ENCODE data around the gene ACO2. TPM values are rescaled to one million over a fixed set of nuclear protein-coding genes. Genes with fewer than 3 reads are reported as not detected.
"Not testable (repeated sequence)": the region's sequence is repeated elsewhere in the genome, so short reads cannot be mapped to it uniquely, and the experiment has no call there.

The ACO2 gene
- total RNA-seq, 1 donor: 41.6 TPM

- no peaks in the 10 kb centered on the region for H3K4me1 ChIP-seq (ENCODE audit: insufficient read depth, low read length)
- H3K9me3 ChIP-seq (ENCODE audit: low read depth, low read length): no peaks in the 10 kb centered on the region
- H3K4me3 ChIP-seq (ENCODE audit: low read length): no peak overlapping the region
- H3K27me3 ChIP-seq (ENCODE audit: insufficient read depth, low read length): no peaks in the 10 kb centered on the region
Measured at GRCh38 chr22:41551877-41552582, 83.1 kb downstream of the ACO2 start.

- Histone ChIP-seq H3K4me3 (ENCODE audit: low read length) (no peak overlapping the region), H3K27me3 (ENCODE audit: insufficient read depth, low read length) (no peaks in the 10 kb centered on the region), H3K4me1 (ENCODE audit: insufficient read depth, low read length) (no peaks in the 10 kb centered on the region), H3K9me3 (ENCODE audit: low read depth, low read length) (no peaks in the 10 kb centered on the region)
Measured at GRCh38 chr22:41555325-41555982, 86.5 kb downstream of the ACO2 start.

GRCh38 chr22:41556561-41556960 lies 87.6 kb downstream of the ACO2 start:
- Histone ChIP-seq H3K27me3 (ENCODE audit: insufficient read depth, low read length) (no peaks in the 10 kb centered on the region), H3K4me1 (ENCODE audit: insufficient read depth, low read length) (no peaks in the 10 kb centered on the region), H3K9me3 (ENCODE audit: low read depth, low read length) (no peaks in the 10 kb centered on the region), H3K4me3 (ENCODE audit: low read length) (no peak overlapping the region)

DNA sequence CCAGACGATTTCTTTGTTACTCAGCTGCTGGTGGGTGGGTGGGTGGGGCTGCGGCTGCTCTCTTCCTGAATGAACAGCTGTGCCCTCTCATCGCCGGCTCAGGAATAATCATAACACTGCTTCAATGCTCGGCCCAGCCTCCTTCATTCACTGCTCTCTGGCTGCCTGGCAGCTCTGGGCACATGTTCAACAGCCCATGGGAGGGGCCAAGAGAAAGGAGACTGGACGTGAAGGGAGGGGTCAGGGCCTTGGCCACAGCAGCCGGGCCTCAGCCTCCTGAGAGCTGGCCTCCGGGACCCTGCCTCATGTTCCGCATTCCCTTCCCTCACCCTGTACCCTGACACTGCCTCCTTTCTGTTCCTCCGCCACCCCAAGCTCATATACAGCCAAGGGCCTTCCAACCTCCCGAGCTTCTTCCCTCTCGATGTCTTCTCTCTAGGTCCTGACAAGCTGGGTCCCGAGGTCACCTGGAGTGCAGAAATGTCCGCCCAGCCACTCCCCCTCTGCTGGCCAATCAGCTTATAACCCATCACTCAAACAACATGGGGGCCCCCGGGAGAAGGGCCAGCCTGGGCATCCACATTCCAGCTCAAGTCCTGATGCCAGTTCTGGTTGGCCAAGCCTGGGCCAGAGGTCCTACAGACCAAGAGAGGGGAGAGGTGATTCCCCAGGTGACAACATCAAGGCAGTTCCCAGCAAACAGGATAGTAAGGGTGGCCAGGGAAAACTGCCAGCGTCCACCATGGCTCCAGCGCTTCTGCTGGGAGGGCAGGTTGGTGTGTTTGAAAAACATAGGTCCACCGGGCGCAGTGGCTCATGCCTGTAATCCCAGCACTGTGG lies 88.7 kb downstream of the ACO2 start:
- H3K4me3 ChIP-seq (ENCODE audit: low read length): no peak overlapping the region
- H3K9me3 ChIP-seq (ENCODE audit: low read depth, low read length): no peaks in the 10 kb centered on the region
- H3K27me3 ChIP-seq (ENCODE audit: insufficient read depth, low read length): no peaks in the 10 kb centered on the region
- H3K4me1 ChIP-seq (ENCODE audit: insufficient read depth, low read length): no peaks in the 10 kb centered on the region

GRCh38 chr22:41558241-41558630 lies 89.3 kb downstream of the ACO2 start:
- H3K4me1 ChIP-seq (ENCODE audit: insufficient read depth, low read length); H3K27me3 ChIP-seq (ENCODE audit: insufficient read depth, low read length); H3K4me3 ChIP-seq (ENCODE audit: low read length); H3K9me3 ChIP-seq (ENCODE audit: low read depth, low read length): not testable (repeated sequence)

GRCh38 chr22:41560095-41560471 lies 91.2 kb downstream of the ACO2 start:
- Histone ChIP-seq H3K4me3 (ENCODE audit: low read length) (no peak overlapping the region), H3K9me3 (ENCODE audit: low read depth, low read length) (no peaks in the 10 kb centered on the region)

GRCh38 chr22:41561335-41561734 lies 92.4 kb downstream of the ACO2 start:
- H3K9me3 ChIP-seq (ENCODE audit: low read depth, low read length): no peaks in the 10 kb centered on the region
- no peaks in the 10 kb centered on the region for H3K4me1 ChIP-seq (ENCODE audit: insufficient read depth, low read length)
- no peak overlapping the region for H3K4me3 ChIP-seq (ENCODE audit: low read length)
- no peaks in the 10 kb centered on the region for H3K27me3 ChIP-seq (ENCODE audit: insufficient read depth, low read length)

More at GRCh38 chr22:41560095-41560471, 91.2 kb downstream of the ACO2 start:
- H3K27me3 ChIP-seq (ENCODE audit: insufficient read depth, low read length): no peaks in the 10 kb centered on the region
- no peaks in the 10 kb centered on the region for H3K4me1 ChIP-seq (ENCODE audit: insufficient read depth, low read length)

DNA sequence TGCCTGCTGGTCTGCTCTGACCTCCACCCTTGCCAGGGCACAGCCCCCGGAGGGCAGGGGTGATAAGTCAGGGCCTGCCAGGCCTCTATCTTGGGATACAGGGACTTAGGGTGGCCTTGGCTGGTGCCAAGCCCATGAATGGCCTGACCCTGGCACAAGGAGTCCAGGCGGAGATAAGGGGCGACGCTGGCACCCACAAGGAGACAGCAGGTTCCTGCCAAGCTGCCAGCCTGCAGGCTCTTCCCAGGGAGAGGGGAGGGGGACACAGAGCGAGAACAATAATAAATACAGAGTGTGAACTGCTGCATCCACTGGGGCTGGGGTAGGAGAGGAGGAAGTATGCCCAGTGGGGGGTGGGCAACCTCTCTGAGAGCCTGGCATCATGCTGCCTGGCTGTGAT lies 92.9 kb downstream of the ACO2 start:
- Histone ChIP-seq H3K27me3 (ENCODE audit: insufficient read depth, low read length) (no peaks in the 10 kb centered on the region), H3K4me3 (ENCODE audit: low read length) (no peak overlapping the region), H3K9me3 (ENCODE audit: low read depth, low read length) (no peaks in the 10 kb centered on the region), H3K4me1 (ENCODE audit: insufficient read depth, low read length) (no peaks in the 10 kb centered on the region)

DNA sequence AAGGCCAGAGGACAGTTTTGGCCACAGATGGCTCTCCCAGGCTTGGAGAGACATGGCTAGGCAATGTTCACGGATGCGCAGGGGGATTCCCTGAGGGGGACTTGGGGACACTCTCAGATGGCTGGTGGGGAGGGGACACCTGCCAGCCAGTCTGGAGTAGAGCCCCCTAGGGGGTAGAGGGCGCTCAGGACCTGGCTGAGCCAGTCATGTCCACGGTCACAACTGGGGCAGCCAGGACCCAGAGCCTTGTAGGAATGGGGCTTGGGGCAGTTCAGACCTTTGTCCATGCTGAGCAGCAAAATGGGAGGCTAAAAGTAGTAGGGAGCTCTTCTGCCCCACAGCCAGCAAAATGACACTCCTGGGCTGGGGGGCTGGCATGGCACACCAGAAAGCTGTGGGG lies 93.5 kb downstream of the ACO2 start:
- H3K27me3 ChIP-seq (ENCODE audit: insufficient read depth, low read length): no peaks in the 10 kb centered on the region
- no peaks in the 10 kb centered on the region for H3K9me3 ChIP-seq (ENCODE audit: low read depth, low read length)
- no peaks in the 10 kb centered on the region for H3K4me1 ChIP-seq (ENCODE audit: insufficient read depth, low read length)
- H3K4me3 ChIP-seq (ENCODE audit: low read length): no peak overlapping the region

DNA sequence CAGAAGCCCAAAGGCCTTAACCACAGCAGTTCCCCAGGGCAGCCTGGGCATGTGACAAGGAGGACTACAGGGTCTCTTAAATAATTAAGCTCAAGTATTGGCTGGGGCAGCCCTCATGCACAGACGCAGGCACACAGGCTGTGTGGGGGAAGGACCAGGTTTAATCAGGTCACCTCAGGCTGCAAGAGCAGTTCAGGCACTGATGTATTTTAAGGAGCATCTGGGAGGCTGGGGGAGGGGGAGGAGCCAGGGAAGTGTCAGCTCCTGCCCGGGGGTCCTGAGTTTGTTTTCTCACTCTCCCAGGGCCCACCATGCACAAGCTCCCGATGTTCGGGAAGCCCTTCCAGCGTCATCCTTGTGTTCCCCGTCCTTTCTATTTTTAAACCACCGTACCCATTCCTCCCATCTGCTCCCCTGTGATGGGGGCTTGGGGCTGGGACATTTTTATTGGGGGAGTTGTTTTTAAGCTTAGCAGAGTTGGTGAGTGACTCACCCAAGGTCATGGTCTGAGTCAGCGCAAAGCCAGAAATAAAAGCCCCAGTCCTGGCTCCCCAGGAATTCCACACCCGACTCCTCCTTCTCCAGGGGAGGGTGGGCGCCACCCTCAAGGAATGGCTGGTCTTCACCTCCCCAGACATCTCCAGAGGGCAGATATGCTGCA lies 94.3 kb downstream of the ACO2 start:
- Histone ChIP-seq H3K4me3 (ENCODE audit: low read length) (no peak overlapping the region), H3K4me1 (ENCODE audit: insufficient read depth, low read length) (no peaks in the 10 kb centered on the region), H3K27me3 (ENCODE audit: insufficient read depth, low read length) (no peaks in the 10 kb centered on the region), H3K9me3 (ENCODE audit: low read depth, low read length) (no peaks in the 10 kb centered on the region)

DNA sequence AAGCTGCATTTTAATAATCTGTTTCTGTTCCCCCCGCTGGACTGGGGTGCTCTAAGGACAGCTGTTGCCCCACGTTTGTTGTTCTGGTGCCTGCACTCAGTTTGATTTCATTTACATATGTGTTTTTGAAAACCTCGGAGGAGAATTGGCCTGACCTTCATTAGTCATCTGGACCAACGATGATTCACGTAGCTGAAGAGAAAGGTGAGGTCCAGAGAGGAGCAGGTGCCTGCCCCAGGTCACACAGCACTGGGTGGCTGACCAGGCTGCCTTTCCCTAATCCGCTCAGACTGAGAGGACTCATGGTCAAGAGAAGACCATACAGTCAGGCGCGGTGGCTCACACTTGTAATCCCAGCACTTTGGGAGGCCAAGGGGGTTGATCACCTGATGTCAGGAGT lies 95.6 kb downstream of the ACO2 start:
- Histone ChIP-seq H3K4me3 (ENCODE audit: low read length) (no peak overlapping the region), H3K4me1 (ENCODE audit: insufficient read depth, low read length) (no peaks in the 10 kb centered on the region), H3K9me3 (ENCODE audit: low read depth, low read length) (no peaks in the 10 kb centered on the region), H3K27me3 (ENCODE audit: insufficient read depth, low read length) (no peaks in the 10 kb centered on the region)

GRCh38 chr22:41565403-41566054 lies 96.6 kb downstream of the ACO2 start:
- no peaks in the 10 kb centered on the region for H3K9me3 ChIP-seq (ENCODE audit: low read depth, low read length)
- no peak overlapping the region for H3K4me3 ChIP-seq (ENCODE audit: low read length)
- no peaks in the 10 kb centered on the region for H3K27me3 ChIP-seq (ENCODE audit: insufficient read depth, low read length)
- H3K4me1 ChIP-seq (ENCODE audit: insufficient read depth, low read length): no peaks in the 10 kb centered on the region

DNA sequence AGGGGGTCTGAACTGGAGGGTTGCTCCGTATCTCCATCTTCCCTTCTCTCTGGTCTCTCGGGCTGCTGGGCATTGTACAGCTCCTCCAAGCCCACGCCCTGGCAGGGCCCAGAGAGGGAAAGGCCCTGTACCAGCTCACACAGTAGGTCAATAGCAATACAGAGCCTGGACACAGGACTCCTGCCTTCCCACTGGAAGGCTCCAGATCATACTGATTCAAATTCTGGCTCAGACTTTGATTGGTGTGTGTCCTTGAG lies 98.5 kb downstream of the ACO2 start:
- Histone ChIP-seq H3K4me1 (ENCODE audit: insufficient read depth, low read length) (no peaks in the 10 kb centered on the region), H3K27me3 (ENCODE audit: insufficient read depth, low read length) (no peaks in the 10 kb centered on the region), H3K4me3 (ENCODE audit: low read length) (no peak overlapping the region), H3K9me3 (ENCODE audit: low read depth, low read length) (no peaks in the 10 kb centered on the region)

GRCh38 chr22:41568811-41569210 lies 99.9 kb downstream of the ACO2 start:
- Histone ChIP-seq H3K4me3 (ENCODE audit: low read length) (no peak overlapping the region), H3K9me3 (ENCODE audit: low read depth, low read length) (no peaks in the 10 kb centered on the region), H3K27me3 (ENCODE audit: insufficient read depth, low read length) (no peaks in the 10 kb centered on the region), H3K4me1 (ENCODE audit: insufficient read depth, low read length) (no peaks in the 10 kb centered on the region)

GRCh38 chr22:41570221-41570620 lies 101.3 kb downstream of the ACO2 start:
- H3K4me1 ChIP-seq (ENCODE audit: insufficient read depth, low read length): no peaks in the 10 kb centered on the region

More at GRCh38 chr22:41570221-41570620, 101.3 kb downstream of the ACO2 start:
- Histone ChIP-seq H3K9me3 (ENCODE audit: low read depth, low read length) (no peaks in the 10 kb centered on the region), H3K4me3 (ENCODE audit: low read length) (no peak overlapping the region), H3K27me3 (ENCODE audit: insufficient read depth, low read length) (no peaks in the 10 kb centered on the region)
